ENCODE measurements around the gene GJC3. TPM values are rescaled to one million over a fixed set of nuclear protein-coding genes. Genes with fewer than 3 reads are reported as not detected.
"Not testable (repeated sequence)": the region's sequence is repeated elsewhere in the genome, so short reads cannot be mapped to it uniquely, and the experiment has no call there.

The GJC3 gene
- total RNA-seq, 1 experiment from 2014 or later = 0.18 TPM

GRCh38 chr7:99971242-99971641, 41.8 kb upstream of the GJC3 start:
- no peaks in the 10 kb centered on the region for H3F3A ChIP-seq (ENCODE audit: low read length, unreplicated experiment)
- no peaks in the 10 kb centered on the region for H4K20me1 ChIP-seq (ENCODE audit: low read length)
- no peaks in the 10 kb centered on the region for H3K4me1 ChIP-seq (ENCODE audit: insufficient read depth, low read length)
- TF ChIP-seq EZH2 (IDR thresholded peaks at IDR 0.05; ENCODE audit: low read length, unreplicated experiment) (no peak), EZH2phosphoT487 (IDR thresholded peaks at IDR 0.05; ENCODE audit: borderline replicate concordance, low read length) (no peak)
- TF ChIP-seq, protein P1, sequence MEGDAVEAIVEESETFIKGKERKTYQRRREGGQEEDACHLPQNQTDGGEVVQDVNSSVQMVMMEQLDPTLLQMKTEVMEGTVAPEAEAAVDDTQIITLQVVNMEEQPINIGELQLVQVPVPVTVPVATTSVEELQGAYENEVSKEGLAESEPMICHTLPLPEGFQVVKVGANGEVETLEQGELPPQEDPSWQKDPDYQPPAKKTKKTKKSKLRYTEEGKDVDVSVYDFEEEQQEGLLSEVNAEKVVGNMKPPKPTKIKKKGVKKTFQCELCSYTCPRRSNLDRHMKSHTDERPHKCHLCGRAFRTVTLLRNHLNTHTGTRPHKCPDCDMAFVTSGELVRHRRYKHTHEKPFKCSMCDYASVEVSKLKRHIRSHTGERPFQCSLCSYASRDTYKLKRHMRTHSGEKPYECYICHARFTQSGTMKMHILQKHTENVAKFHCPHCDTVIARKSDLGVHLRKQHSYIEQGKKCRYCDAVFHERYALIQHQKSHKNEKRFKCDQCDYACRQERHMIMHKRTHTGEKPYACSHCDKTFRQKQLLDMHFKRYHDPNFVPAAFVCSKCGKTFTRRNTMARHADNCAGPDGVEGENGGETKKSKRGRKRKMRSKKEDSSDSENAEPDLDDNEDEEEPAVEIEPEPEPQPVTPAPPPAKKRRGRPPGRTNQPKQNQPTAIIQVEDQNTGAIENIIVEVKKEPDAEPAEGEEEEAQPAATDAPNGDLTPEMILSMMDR (conservative IDR thresholded peaks at IDR 0.05; ENCODE audit: low read depth, low read length) = no peak
- no TSS peak for BruUV-seq (replicated peaks)
- no peaks in the 10 kb centered on the region for H3K79me2 ChIP-seq (ENCODE audit: low read length)
- ATAC-seq (no peak), DNase-seq (no peak)
- H3K4me2 ChIP-seq (ENCODE audit: low read length) = no peak overlapping the region
- intact Hi-C loops (cut with micrococcal nuclease) = no loop called here
- no peak overlapping the region for H3K9ac ChIP-seq (ENCODE audit: low read length)
- ChIA-PET POLR2A (ENCODE audit: unreplicated experiment) (no interaction called here), CTCF (no interaction called here)
- H3K9me2 ChIP-seq (replicated peaks; ENCODE audit: low read length) = no peaks in the 10 kb centered on the region
- no peak overlapping the region for H3K4me3 ChIP-seq (ENCODE audit: low read length)
- H3K27ac ChIP-seq (ENCODE audit: low read length) = no peak overlapping the region
- no peaks in the 10 kb centered on the region for H3K9me3 ChIP-seq (ENCODE audit: low read length)
- no peaks in the 10 kb centered on the region for H3K36me3 ChIP-seq (ENCODE audit: low read depth, low read length)
- H3K27me3 ChIP-seq (ENCODE audit: low read length) = peaks cover 16% of the 10 kb centered on the region
- no peak overlapping the region for H2AFZ ChIP-seq (ENCODE audit: low read length)

- not testable (repeated sequence) for H3K9ac ChIP-seq (ENCODE audit: low read length)
Measured at GRCh38 chr7:99969813-99970212, 40.4 kb upstream of the GJC3 start.

GRCh38 chr7:99969298-99969697, 39.9 kb upstream of the GJC3 start:
- H3K27me3 ChIP-seq (ENCODE audit: low read length) = peaks cover 35% of the 10 kb centered on the region
- DNase-seq (no peak), ATAC-seq (no peak)
- no peaks in the 10 kb centered on the region for H3K4me1 ChIP-seq (ENCODE audit: insufficient read depth, low read length)
- no TSS peak for BruUV-seq (replicated peaks)
- ChIA-PET POLR2A (ENCODE audit: unreplicated experiment) (no interaction called here), CTCF (no interaction called here)
- H3K4me3 ChIP-seq (ENCODE audit: low read length) = no peak overlapping the region
- H2AFZ ChIP-seq (ENCODE audit: low read length) = no peak overlapping the region
- no peaks in the 10 kb centered on the region for H3K36me3 ChIP-seq (ENCODE audit: low read depth, low read length)
- no peak overlapping the region for H3K4me2 ChIP-seq (ENCODE audit: low read length)
- H4K20me1 ChIP-seq (ENCODE audit: low read length) = no peaks in the 10 kb centered on the region
- intact Hi-C loops (cut with micrococcal nuclease) = no loop called here
- no peaks in the 10 kb centered on the region for H3K9me2 ChIP-seq (replicated peaks; ENCODE audit: low read length)
- no peaks in the 10 kb centered on the region for H3F3A ChIP-seq (ENCODE audit: low read length, unreplicated experiment)
- H3K9me3 ChIP-seq (ENCODE audit: low read length) = no peaks in the 10 kb centered on the region
- no peak overlapping the region for H3K9ac ChIP-seq (ENCODE audit: low read length)
- H3K79me2 ChIP-seq (ENCODE audit: low read length) = no peaks in the 10 kb centered on the region
- TF ChIP-seq EZH2phosphoT487 (IDR thresholded peaks at IDR 0.05; ENCODE audit: borderline replicate concordance, low read length) = no peak
- TF ChIP-seq, protein P1 (conservative IDR thresholded peaks at IDR 0.05; ENCODE audit: low read depth, low read length) = no peak
- TF ChIP-seq EZH2 (IDR thresholded peaks at IDR 0.05; ENCODE audit: low read length, unreplicated experiment) = no peak
- no peak overlapping the region for H3K27ac ChIP-seq (ENCODE audit: low read length)

More at GRCh38 chr7:99969813-99970212, 40.4 kb upstream of the GJC3 start:
- POLR2A ChIA-PET (ENCODE audit: unreplicated experiment); H3K36me3 ChIP-seq (ENCODE audit: low read depth, low read length); H3K9me2 ChIP-seq (replicated peaks; ENCODE audit: low read length); H2AFZ ChIP-seq (ENCODE audit: low read length); BruUV-seq (replicated peaks); intact Hi-C loops (cut with micrococcal nuclease); H3K4me2 ChIP-seq (ENCODE audit: low read length); H3F3A ChIP-seq (ENCODE audit: low read length, unreplicated experiment); H3K27ac ChIP-seq (ENCODE audit: low read length); H3K4me3 ChIP-seq (ENCODE audit: low read length); H3K9me3 ChIP-seq (ENCODE audit: low read length); H3K4me1 ChIP-seq (ENCODE audit: insufficient read depth, low read length); DNase-seq; ATAC-seq; H3K79me2 ChIP-seq (ENCODE audit: low read length); CTCF ChIA-PET; H4K20me1 ChIP-seq (ENCODE audit: low read length): not testable (repeated sequence)
- peaks cover 30% of the 10 kb centered on the region for H3K27me3 ChIP-seq (ENCODE audit: low read length)

Data from PC-3 (cell line).